IMR-90 (cell line): Measurements from ENCODE around the gene DOCK1. TPM values are rescaled to one million over a fixed set of nuclear protein-coding genes. Genes with fewer than 3 reads are reported as not detected.
A peak's percentile ranks its signal among the peaks of the same experiment; 100 is the strongest.

Experiments used
- ATAC-seq: fragments of 200-7000 bp; cut with Tn5 transposase; 2 replicates; pipeline ENCODE4 v1.9.1; 2020; ENCODE audit warnings: low read depth, mild to moderate bottlenecking, moderate library complexity
- BruUV-seq: library from RNA; stranded (reverse); fragments of 400-500 nt; replicated peaks from 2 replicates; lab custom pipeline; 2021; lab: Mats Ljungman, UMichigan
- CTCF ChIA-PET: fragments of 300-600 bp; formaldehyde crosslinking; extraction: SDS; loops from one replicate; lab custom pipeline; 2021; ENCODE audit warnings: antibody characterized with exemption; lab: Yijun Ruan, JAX
- POLR2A ChIA-PET: fragments of 300-600 bp; sonication (Branson Sonifier 250); formaldehyde crosslinking; loops from one replicate; lab custom pipeline; 2022; ENCODE audit warnings: antibody characterized with exemption; ENCODE audit not compliant: unreplicated experiment; lab: Charles Lee
- DNase-seq: peaks from one replicate; pipeline ENCODE4 v3.0.0; 2013
- H2AFZ ChIP-seq: replicated peaks from 2 replicates; pipeline ENCODE3; 2013; ENCODE audit warnings: low read length, mild to moderate bottlenecking; ENCODE audit not compliant: poor library complexity
- H2AK5ac ChIP-seq: 2 replicates; pipeline ENCODE4 v1.6.1; 2013; ENCODE audit warnings: low read depth, low read length, inconsistent platforms
- H2AK9ac ChIP-seq: replicated peaks from 2 replicates; pipeline ENCODE3; 2013; ENCODE audit warnings: mild to moderate bottlenecking, low read depth, low read length, moderate library complexity; ENCODE audit not compliant: poor library complexity
- H2BK120ac ChIP-seq: 2 replicates; pipeline ENCODE4 v1.6.1; 2013; ENCODE audit warnings: low read depth, low read length, inconsistent platforms
- H2BK15ac ChIP-seq: 3 replicates; pipeline ENCODE4 v1.6.1; 2013; ENCODE audit warnings: low read depth, low read length, inconsistent platforms
- H2BK20ac ChIP-seq: 2 replicates; pipeline ENCODE4 v1.6.1; 2013; ENCODE audit warnings: low read depth, mild to moderate bottlenecking, inconsistent platforms, low read length, moderate library complexity
- H2BK5ac ChIP-seq: 2 replicates; pipeline ENCODE4 v1.6.1; 2013; ENCODE audit warnings: mild to moderate bottlenecking, low read depth, low read length, inconsistent platforms; ENCODE audit not compliant: poor library complexity, severe bottlenecking
- H3K14ac ChIP-seq: replicated peaks from 2 replicates; pipeline ENCODE4 v1.6.1; 2013; ENCODE audit warnings: low read depth, low read length, inconsistent platforms
- H3K18ac ChIP-seq: 2 replicates; pipeline ENCODE4 v1.6.1; 2013; ENCODE audit warnings: low read depth, low read length, control low read depth
- H3K23ac ChIP-seq: 2 replicates; pipeline ENCODE4 v1.6.1; 2013; ENCODE audit warnings: low read depth, low read length, inconsistent platforms
- H3K27ac ChIP-seq: 2 replicates; pipeline ENCODE4 v1.5.1; 2013; ENCODE audit warnings: mild to moderate bottlenecking, control low read depth, low read length; ENCODE audit not compliant: insufficient read depth
- H3K27me3 ChIP-seq: 2 replicates; pipeline ENCODE4 v1.6.1; 2013; ENCODE audit warnings: low read length; ENCODE audit not compliant: control insufficient read depth, insufficient read depth
- H3K36me3 ChIP-seq: 2 replicates; pipeline ENCODE4 v1.6.1; 2013; ENCODE audit warnings: low read length, mixed read lengths; ENCODE audit not compliant: control insufficient read depth, insufficient read depth
- H3K4ac ChIP-seq: 2 replicates; pipeline ENCODE4 v1.6.1; 2013; ENCODE audit warnings: low read depth, low read length, inconsistent platforms
- H3K4me1 ChIP-seq: 2 replicates; pipeline ENCODE4 v1.6.1; 2013; ENCODE audit warnings: low read length, mixed read lengths; ENCODE audit not compliant: control insufficient read depth, insufficient read depth
- H3K4me2 ChIP-seq: 2 replicates; pipeline ENCODE4 v1.6.1; 2013; ENCODE audit warnings: low read depth, mild to moderate bottlenecking, control low read depth, low read length, moderate library complexity
- H3K4me3 ChIP-seq: 2 replicates; pipeline ENCODE4 v1.5.1; 2013; ENCODE audit warnings: low read depth, mild to moderate bottlenecking, control low read depth, low read length, moderate library complexity; ENCODE audit not compliant: insufficient read depth
- H3K56ac ChIP-seq: 2 replicates; pipeline ENCODE4 v1.6.1; 2013; ENCODE audit warnings: low read length, inconsistent platforms; ENCODE audit not compliant: insufficient read depth; ENCODE audit errors: extremely low read depth
- H3K79me1 ChIP-seq, 2 experiments: 2 replicates each; pipeline ENCODE4 v1.6.1; 2013; ENCODE audit warnings: low read length in 2 of 2, inconsistent platforms in 1 of 2, low read depth in 1 of 2
- H3K9ac ChIP-seq: 2 replicates; pipeline ENCODE4 v1.6.1; 2013; ENCODE audit warnings: low read depth, low read length, control low read depth
- H3K9me1 ChIP-seq: 2 replicates; pipeline ENCODE4 v1.6.1; 2013; ENCODE audit warnings: low read length, inconsistent platforms; ENCODE audit not compliant: insufficient read depth
- H3K9me3 ChIP-seq: 2 replicates; pipeline ENCODE4 v1.6.1; 2013; ENCODE audit warnings: low read length; ENCODE audit not compliant: control insufficient read depth, insufficient read depth
- H4K20me1 ChIP-seq: 2 replicates; pipeline ENCODE4 v1.6.1; 2013; ENCODE audit warnings: low read length, inconsistent platforms; ENCODE audit not compliant: insufficient read depth
- H4K5ac ChIP-seq: 2 replicates; pipeline ENCODE4 v1.6.1; 2013; ENCODE audit warnings: mild to moderate bottlenecking, low read depth, low read length, control low read depth
- H4K8ac ChIP-seq, 2 experiments: 2 replicates each; pipeline ENCODE4 v1.6.1; 2013; ENCODE audit warnings: low read depth in 2 of 2, low read length in 2 of 2, control low read depth in 1 of 2, inconsistent platforms in 1 of 2
- H4K91ac ChIP-seq: 2 replicates; pipeline ENCODE4 v1.6.1; 2013; ENCODE audit warnings: low read depth, low read length, inconsistent platforms; ENCODE audit not compliant: insufficient read depth
- MAZ ChIP-seq: IDR thresholded peaks from 2 replicates; pipeline ENCODE4 v1.6.1; 2012; ENCODE audit warnings: low read depth, mild to moderate bottlenecking, low read length, improper control_type of control experiment, moderate library complexity, borderline replicate concordance
- RAD21 ChIP-seq: IDR thresholded peaks from 2 replicates; pipeline ENCODE4 v1.6.1; 2012; ENCODE audit warnings: low read length, improper control_type of control experiment
- WGBS, 2 experiments: methylation state at CpG; one replicate each; pipeline versions ENCODE4 v1.1.5 to v1.1.7; 2013; ENCODE audit warnings: missing lambda C conversion rate in 2 of 2; ENCODE audit not compliant: insufficient read length in 1 of 2; ENCODE audit errors: extremely low coverage in 2 of 2; 5-methylcytosine and 5-hydroxymethylcytosine counted together
- dilution Hi-C: fragments of 300-500 bp; cut with HindIII; formaldehyde crosslinking; loops from one replicate; pipeline ENCODE4 v1.14.3; 2018; ENCODE audit warnings: low sequenced_read_pairs; ENCODE audit not compliant: unreplicated experiment
- in situ Hi-C: fragments of 300-500 bp; cut with MboI; formaldehyde crosslinking; loops from 3 replicates; pipeline ENCODE4 v1.14.3; 2019; ENCODE audit warnings: low sequenced_read_pairs, inconsistent platforms, mixed read lengths
- intact Hi-C: fragments of 100-400 bp; cut with micrococcal nuclease; formaldehyde crosslinking; loops from 2 replicates; pipeline ENCODE4 v1.10.0; 2022
- polyA plus RNA-seq, 3 experiments: library from polyadenylated mRNA; depleted of rRNA; stranded (reverse); fragments of >200 nt; gene quantifications; 2 replicates each; pipeline ENCODE4 v1.2.3, GENCODE V29; 2012; ENCODE audit warnings: low replicate concordance in 1 of 3
- total RNA-seq: library from RNA; depleted of rRNA; stranded (reverse); fragments of >200 nt; gene quantifications from 2 replicates; pipeline ENCODE4 v1.2.3, GENCODE V29; 2012
- TF ChIP-seq, protein P1 (sequence below): fragments of 150-350 bp; IDR thresholded peaks from 2 replicates; pipeline ENCODE4 v1.6.1; 2017; ENCODE audit warnings: mild to moderate bottlenecking, antibody characterized with exemption, low read length, low read depth
- TF ChIP-seq, protein P2 (sequence below): conservative IDR thresholded peaks from 2 replicates; pipeline ENCODE4 v1.5.1; 2012; ENCODE audit warnings: mild to moderate bottlenecking, low read depth, low read length, improper control_type of control experiment

Gene DOCK1
- total and polyA plus RNA-seq, 2 of the 4 experiments (the other 2 are of a cell fraction): 28.2 to 71.0 TPM

DNA sequence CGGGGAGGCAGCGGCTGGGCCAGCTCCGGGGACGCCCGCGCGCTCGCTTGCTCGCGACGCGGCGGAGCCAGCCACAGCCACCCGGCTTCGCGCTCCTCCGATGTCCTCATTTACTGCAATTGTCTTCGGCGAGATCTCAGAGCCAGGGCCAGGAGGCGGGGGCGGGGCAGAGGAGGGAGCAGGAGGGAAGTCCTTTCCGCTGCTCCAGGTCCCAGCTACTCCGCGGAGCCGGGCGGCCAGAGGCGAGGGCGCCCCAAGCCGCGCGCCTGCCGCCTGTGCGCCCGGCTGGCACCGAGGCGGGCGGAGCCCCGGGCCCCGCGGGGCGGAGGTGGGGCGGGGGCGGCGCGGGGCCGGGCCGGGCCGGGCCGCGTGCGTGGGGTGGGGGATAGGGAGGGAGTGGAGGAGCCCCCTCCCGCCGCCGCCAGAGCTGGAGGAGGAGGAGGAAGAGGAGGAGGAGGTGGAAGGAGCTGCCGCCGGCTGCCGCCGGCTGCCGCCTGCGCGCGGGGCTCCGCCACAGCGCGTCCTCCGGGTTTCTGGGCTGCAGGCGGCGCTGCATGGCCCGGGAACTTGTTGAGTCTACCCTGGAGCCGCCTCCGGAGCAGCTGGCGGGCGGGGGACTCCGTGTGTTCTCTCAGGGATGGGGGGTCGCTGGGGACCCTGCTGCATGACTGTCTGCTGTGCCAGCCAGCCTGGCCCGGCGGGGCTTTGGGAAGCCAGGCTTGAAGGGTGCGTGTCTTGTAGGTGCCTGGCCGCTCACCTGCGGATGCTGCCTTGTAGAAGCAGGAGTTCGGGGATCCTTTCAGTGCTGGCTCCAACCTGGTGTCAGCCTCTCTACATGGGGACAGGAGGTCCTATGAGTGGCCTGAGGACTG, 291.3 kb downstream of the DOCK1 start, which contains the start of gene INSYN2A:
Gene INSYN2A, minus strand, starts transcription at position 310 of the 872 bp plus-strand sequence. CDS start 20,196 bp downstream, outside the sequence.
- Histone ChIP-seq H2BK120ac (no peak within 1 kb of the TSS), H2BK20ac (no peak within 1 kb of the TSS), H2BK5ac (no peak within 1 kb of the TSS), H3K18ac (no peak within 1 kb of the TSS; the same call in 1 of the 2 replicates), H4K91ac (no peak within 1 kb of the TSS), H4K20me1 (peaks cover 49% of the 10 kb centered on the region), H3K9me3 (no peaks in the 10 kb centered on the region), H3K9ac (peak within 1 kb of the TSS; percentile 45; the same call in 1 of the 2 replicates), H3K36me3 (peaks cover 3% of the 10 kb centered on the region; the same call in 1 of the 2 replicates), H4K8ac (no peak within 1 kb of the TSS), H2BK15ac (no peak within 1 kb of the TSS), H3K4me3 (peak within 1 kb of the TSS; percentile 44), H2AK5ac (no peak within 1 kb of the TSS), H2AK9ac (peak within 1 kb of the TSS; percentile 57), H3K56ac (no peak within 1 kb of the TSS), H4K5ac (no peak within 1 kb of the TSS), H3K23ac (peak within 1 kb of the TSS; percentile 42; the same call in 1 of the 2 replicates), H3K9me1 (peaks cover 9% of the 10 kb centered on the region), H3K27me3 (no peaks in the 10 kb centered on the region; the same call in 1 of the 2 replicates), H3K4me2 (peak within 1 kb of the TSS; percentile 79), H3K14ac (no peak within 1 kb of the TSS), H3K79me1 (peaks cover 3 to 24% of the 10 kb centered on the region in 2 experiments; a peak in 3 of 4 replicates), H2AFZ (peak within 1 kb of the TSS; percentile 57), H3K4me1 (peaks cover 8% of the 10 kb centered on the region; the same call in 1 of the 2 replicates), H3K4ac (peak within 1 kb of the TSS; percentile 22; the same call in 1 of the 2 replicates), H3K27ac (no peak within 1 kb of the TSS; the same call in 1 of the 2 replicates)
- dilution Hi-C loops (no loop called here), intact Hi-C loops (loop anchor here (5.0 to 10.0 kb wide), 2 partner anchors 228 to 656 kb away; no protein-coding TSS in a partner anchor), in situ Hi-C loops (no loop called here)
- TF ChIP-seq MAZ (peak; percentile 26; the same call in 1 of the 2 replicates), RAD21 (peak; percentile 34)
- TF ChIP-seq, protein P1, sequence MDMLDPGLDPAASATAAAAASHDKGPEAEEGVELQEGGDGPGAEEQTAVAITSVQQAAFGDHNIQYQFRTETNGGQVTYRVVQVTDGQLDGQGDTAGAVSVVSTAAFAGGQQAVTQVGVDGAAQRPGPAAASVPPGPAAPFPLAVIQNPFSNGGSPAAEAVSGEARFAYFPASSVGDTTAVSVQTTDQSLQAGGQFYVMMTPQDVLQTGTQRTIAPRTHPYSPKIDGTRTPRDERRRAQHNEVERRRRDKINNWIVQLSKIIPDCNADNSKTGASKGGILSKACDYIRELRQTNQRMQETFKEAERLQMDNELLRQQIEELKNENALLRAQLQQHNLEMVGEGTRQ: no peak
- TF ChIP-seq, protein P2, sequence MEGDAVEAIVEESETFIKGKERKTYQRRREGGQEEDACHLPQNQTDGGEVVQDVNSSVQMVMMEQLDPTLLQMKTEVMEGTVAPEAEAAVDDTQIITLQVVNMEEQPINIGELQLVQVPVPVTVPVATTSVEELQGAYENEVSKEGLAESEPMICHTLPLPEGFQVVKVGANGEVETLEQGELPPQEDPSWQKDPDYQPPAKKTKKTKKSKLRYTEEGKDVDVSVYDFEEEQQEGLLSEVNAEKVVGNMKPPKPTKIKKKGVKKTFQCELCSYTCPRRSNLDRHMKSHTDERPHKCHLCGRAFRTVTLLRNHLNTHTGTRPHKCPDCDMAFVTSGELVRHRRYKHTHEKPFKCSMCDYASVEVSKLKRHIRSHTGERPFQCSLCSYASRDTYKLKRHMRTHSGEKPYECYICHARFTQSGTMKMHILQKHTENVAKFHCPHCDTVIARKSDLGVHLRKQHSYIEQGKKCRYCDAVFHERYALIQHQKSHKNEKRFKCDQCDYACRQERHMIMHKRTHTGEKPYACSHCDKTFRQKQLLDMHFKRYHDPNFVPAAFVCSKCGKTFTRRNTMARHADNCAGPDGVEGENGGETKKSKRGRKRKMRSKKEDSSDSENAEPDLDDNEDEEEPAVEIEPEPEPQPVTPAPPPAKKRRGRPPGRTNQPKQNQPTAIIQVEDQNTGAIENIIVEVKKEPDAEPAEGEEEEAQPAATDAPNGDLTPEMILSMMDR: peak; percentile 39
- ChIA-PET POLR2A (no interaction called here), CTCF (no interaction called here)
- BruUV-seq: no TSS peak
- WGBS, 2 experiments: no CpG with 5 or more reads among the region's 81 CpGs
- ATAC-seq (peak; percentile 77), DNase-seq (peak; percentile 44)
